Naive thymus-derived CD4-positive, alpha-beta T cell (primary cell): ENCODE data around the gene INTS1. TPM values are rescaled to one million over a fixed set of nuclear protein-coding genes. Genes with fewer than 3 reads are reported as not detected.

Experiments used
- ATAC-seq: fragments of 150-1000 bp; cut with Tn5 transposase; 2 replicates; pipeline ENCODE4 v1.10.0; 2021; ENCODE audit warnings: mild to moderate bottlenecking, moderate library complexity
- CTCF ChIA-PET: fragments of 350-600 bp; sonication (Branson Sonifier 250); formaldehyde crosslinking; loops from one replicate; lab custom pipeline; 2021; ENCODE audit warnings: antibody characterized with exemption; lab: Charles Lee
- POLR2A ChIA-PET: fragments of 350-600 bp; sonication (Branson Sonifier 250); formaldehyde crosslinking; loops from one replicate; lab custom pipeline; 2021; ENCODE audit warnings: antibody characterized with exemption, inconsistent platforms; lab: Charles Lee
- DNase-seq, 9 donors: peaks; one replicate each; pipeline versions ENCODE4 v3.0.0 to v3.0.0-alpha.2; 2020 to 2022; ENCODE audit warnings: mixed read lengths in 1 of 9
- H3K27ac ChIP-seq: one replicate; pipeline ENCODE4 v1.7.0; 2013; ENCODE audit warnings: mild to moderate bottlenecking, low read depth, low read length, moderate library complexity
- H3K27me3 ChIP-seq, 2 donors: one replicate each; pipeline ENCODE4 v1.7.0; 2013; ENCODE audit warnings: low read length in 2 of 2, mild to moderate bottlenecking in 2 of 2, moderate library complexity in 2 of 2; ENCODE audit not compliant: control insufficient read depth in 2 of 2, insufficient read depth in 2 of 2
- H3K36me3 ChIP-seq, 3 experiments: 1 replicate in 2 of 3; 2 replicates in 1 of 3; pipeline ENCODE4 v1.7.0; 2013; ENCODE audit warnings: low read length in 3 of 3, mild to moderate bottlenecking in 3 of 3, moderate library complexity in 1 of 3; ENCODE audit not compliant: insufficient read depth in 3 of 3, control insufficient read depth in 2 of 3
- H3K4me1 ChIP-seq, 2 donors: one replicate each; pipeline ENCODE4 v1.7.0; 2013; ENCODE audit warnings: low read length in 2 of 2, mild to moderate bottlenecking in 2 of 2, moderate library complexity in 1 of 2; ENCODE audit not compliant: control insufficient read depth in 2 of 2, insufficient read depth in 2 of 2
- H3K4me3 ChIP-seq: 2 replicates; pipeline ENCODE4 v1.7.0; 2013; ENCODE audit warnings: mild to moderate bottlenecking, low read length
- H3K9me3 ChIP-seq, 3 experiments: 1 replicate in 2 of 3; 2 replicates in 1 of 3; pipeline ENCODE4 v1.7.0; 2013; ENCODE audit warnings: low read length in 3 of 3; ENCODE audit not compliant: control insufficient read depth in 2 of 3
- H3K27ac Mint-ChIP-seq, 9 donors: one replicate each; pipeline ENCODE4 v1.8.0; 2020 to 2022; ENCODE audit warnings: mixed read lengths in 9 of 9, mild to moderate bottlenecking in 8 of 9, moderate library complexity in 5 of 9, inconsistent platforms in 2 of 9
- H3K27me3 Mint-ChIP-seq, 5 donors: one replicate each; pipeline ENCODE4 v1.8.0; 2021 to 2022; ENCODE audit warnings: mixed read lengths in 5 of 5, mild to moderate bottlenecking in 1 of 5
- H3K36me3 Mint-ChIP-seq, 5 donors: one replicate each; pipeline ENCODE4 v1.8.0; 2020 to 2022; ENCODE audit warnings: mixed read lengths in 5 of 5, mild to moderate bottlenecking in 3 of 5, inconsistent platforms in 1 of 5
- H3K4me1 Mint-ChIP-seq, 7 donors: one replicate each; pipeline ENCODE4 v1.8.0; 2020 to 2022; ENCODE audit warnings: mixed read lengths in 7 of 7, mild to moderate bottlenecking in 3 of 7, inconsistent platforms in 1 of 7
- H3K4me3 Mint-ChIP-seq, 10 donors: one replicate each; pipeline ENCODE4 v1.8.0; 2020 to 2022; ENCODE audit warnings: mild to moderate bottlenecking in 10 of 10, mixed read lengths in 10 of 10, moderate library complexity in 6 of 10, inconsistent platforms in 2 of 10
- H3K9me3 Mint-ChIP-seq, 11 donors: one replicate each; pipeline ENCODE4 v1.8.0; 2020 to 2022; ENCODE audit warnings: mixed read lengths in 11 of 11, mild to moderate bottlenecking in 4 of 11, inconsistent platforms in 1 of 11, moderate library complexity in 1 of 11
- intact Hi-C, 2 donors: fragments of 100-400 bp; cut with micrococcal nuclease; formaldehyde crosslinking; loops; one replicate each; pipeline ENCODE4 v1.15.1; 2023
- polyA plus RNA-seq, 2 donors: library from polyadenylated mRNA; unstranded; fragments of 300-500 nt; fragmentation: Illumina TruSeq; gene quantifications; one replicate each; pipeline ENCODE4 v1.2.3, GENCODE V29; 2021
- total RNA-seq, 6 experiments: library from RNA in 5 of 6; stranded (reverse) in 5 of 6; gene quantifications; 1 replicate in 5 of 6; 2 replicates in 1 of 6; pipeline ENCODE4 v1.2.3 and lab custom pipeline; 2021 to 2026

The INTS1 gene
- total and polyA plus RNA-seq, 7 experiments from 2014 or later, result 15.1 to 157 (median 103) TPM

DNA sequence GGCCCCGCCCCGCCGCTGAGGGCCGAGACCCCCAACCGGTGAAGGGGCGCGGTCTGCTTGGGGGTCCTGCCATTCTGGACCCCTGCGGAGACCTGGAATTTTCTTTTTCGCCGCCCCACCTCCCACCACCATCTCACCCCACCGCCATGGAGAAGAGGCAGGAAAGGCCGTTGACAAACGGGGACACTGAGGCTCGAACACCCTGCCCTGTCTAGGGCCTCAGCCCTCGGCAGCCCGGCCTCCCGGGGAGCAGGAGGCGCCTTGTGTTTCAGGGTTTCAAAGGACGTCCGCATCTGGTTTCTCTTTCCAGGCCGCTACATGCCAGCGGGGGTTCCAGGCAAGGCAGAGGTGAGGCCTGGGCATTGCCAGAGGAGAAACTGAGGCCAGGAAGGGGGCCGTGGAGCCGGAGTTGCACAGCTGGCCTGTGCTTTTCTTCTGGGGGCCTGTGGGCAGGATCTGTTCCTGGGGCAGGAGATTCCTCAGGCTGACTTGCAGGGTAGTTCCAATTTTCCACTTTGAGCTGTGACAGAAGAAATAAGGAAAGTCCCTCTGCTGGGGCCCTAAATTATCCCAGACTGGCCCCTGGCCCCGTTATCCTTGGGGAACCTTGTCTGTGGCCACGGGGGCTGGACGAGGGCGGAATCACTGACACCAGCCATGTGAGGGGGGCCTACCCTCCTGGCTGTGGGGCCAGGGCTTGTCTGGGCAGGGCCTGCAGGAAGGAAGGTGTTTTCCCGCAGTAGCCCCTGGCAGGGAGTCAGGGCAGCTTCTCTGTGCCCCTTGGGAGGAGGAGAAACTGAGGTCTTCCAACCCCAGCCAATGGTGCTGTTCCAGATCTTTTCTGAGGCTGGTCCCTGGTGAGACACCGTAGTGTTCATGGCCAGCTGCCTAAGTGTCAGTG, 44.0 kb downstream of the INTS1 start:
- H3K27me3 ChIP-seq, result no peaks in the 10 kb centered on the region
- H3K27me3 Mint-ChIP-seq, result peaks cover 0 to 5% (median 0%) of the 10 kb centered on the region in 5 donors
- H3K4me1 ChIP-seq, result peaks cover 8 to 14% of the 10 kb centered on the region in 2 donors
- POLR2A ChIA-PET, result interaction anchor here (0.9 kb wide), 1 partner anchor 12 kb away, joined by 7 read pairs; no protein-coding TSS in a partner anchor
- no peaks in the 10 kb centered on the region for H3K36me3 Mint-ChIP-seq
- H3K27ac ChIP-seq, result peak overlapping the region; percentile 55
- DNase-seq (no peak), ATAC-seq (no peak)
- H3K4me3 ChIP-seq, result peak overlapping the region; percentile 50
- H3K36me3 ChIP-seq, result no peaks in the 10 kb centered on the region
- H3K9me3 Mint-ChIP-seq, result no peaks in the 10 kb centered on the region
- peak overlapping the region in 6 of 9 donors; percentile 41 to 80 (median 67) for H3K27ac Mint-ChIP-seq
- no peaks in the 10 kb centered on the region for H3K9me3 ChIP-seq
- CTCF ChIA-PET, result no interaction called here
- H3K4me1 Mint-ChIP-seq, result peaks cover 7 to 25% (median 18%) of the 10 kb centered on the region in 7 donors
- intact Hi-C loops, result loop anchor here (1.0 to 2.0 kb wide), 13 partner anchors 14 to 1095 kb away; partner anchors contain the start of genes BRAT1 (in 1 of the 2), COX19 (in 1 of the 2), EIF3B (in 1 of the 2) and INTS1 (in 1 of the 2)
- H3K4me3 Mint-ChIP-seq, result peak overlapping the region; percentile 49 to 78 (median 74)

DNA sequence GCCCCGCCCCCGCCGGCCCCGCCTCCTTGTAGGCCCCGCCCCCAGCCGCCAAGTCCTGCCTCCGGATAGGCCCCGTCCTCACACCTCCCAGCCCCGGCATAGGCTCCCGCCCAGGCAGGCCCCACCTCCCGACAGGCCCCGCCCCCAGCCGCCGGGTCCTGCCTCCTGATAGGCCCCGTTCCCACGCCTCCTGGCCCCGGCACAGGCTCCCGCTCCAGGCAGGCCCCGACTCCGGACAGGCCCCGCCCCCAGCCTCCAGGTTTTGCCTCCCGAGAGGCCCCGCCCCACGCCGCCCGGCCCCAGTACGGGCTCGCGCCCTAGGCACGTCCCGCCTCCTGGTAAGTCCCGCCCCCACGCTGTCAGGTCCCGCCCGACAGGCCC, 44.7 kb downstream of the INTS1 start:
- H3K27me3 ChIP-seq, result no peaks in the 10 kb centered on the region
- H3K4me1 ChIP-seq, result peaks cover 8 to 14% of the 10 kb centered on the region in 2 donors
- ChIA-PET POLR2A (no interaction called here), CTCF (no interaction called here)
- Mint-ChIP-seq H3K4me3 (peak overlapping the region in 8 of 10 donors; percentile 58 to 75 (median 70)), H3K27me3 (peaks cover 0 to 5% (median 0%) of the 10 kb centered on the region in 5 donors), H3K9me3 (no peaks in the 10 kb centered on the region), H3K4me1 (peaks cover 7 to 25% (median 18%) of the 10 kb centered on the region in 7 donors), H3K27ac (peak overlapping the region in 1 of 9 donors; percentile 76), H3K36me3 (no peaks in the 10 kb centered on the region)
- peak overlapping the region; percentile 58 for H3K27ac ChIP-seq
- no peaks in the 10 kb centered on the region for H3K36me3 ChIP-seq
- peak; percentile 97 for ATAC-seq
- DNase-seq, result peak; percentile 98 to 99 (median 99)
- H3K9me3 ChIP-seq, result no peaks in the 10 kb centered on the region
- intact Hi-C loops, result loop anchor here (1.0 to 2.0 kb wide), 13 partner anchors 15 to 1096 kb away; partner anchors contain the start of genes BRAT1 (in 1 of the 2), COX19 (in 1 of the 2), EIF3B (in 1 of the 2) and INTS1 (in 1 of the 2)
- H3K4me3 ChIP-seq, result peak overlapping the region; percentile 73

DNA sequence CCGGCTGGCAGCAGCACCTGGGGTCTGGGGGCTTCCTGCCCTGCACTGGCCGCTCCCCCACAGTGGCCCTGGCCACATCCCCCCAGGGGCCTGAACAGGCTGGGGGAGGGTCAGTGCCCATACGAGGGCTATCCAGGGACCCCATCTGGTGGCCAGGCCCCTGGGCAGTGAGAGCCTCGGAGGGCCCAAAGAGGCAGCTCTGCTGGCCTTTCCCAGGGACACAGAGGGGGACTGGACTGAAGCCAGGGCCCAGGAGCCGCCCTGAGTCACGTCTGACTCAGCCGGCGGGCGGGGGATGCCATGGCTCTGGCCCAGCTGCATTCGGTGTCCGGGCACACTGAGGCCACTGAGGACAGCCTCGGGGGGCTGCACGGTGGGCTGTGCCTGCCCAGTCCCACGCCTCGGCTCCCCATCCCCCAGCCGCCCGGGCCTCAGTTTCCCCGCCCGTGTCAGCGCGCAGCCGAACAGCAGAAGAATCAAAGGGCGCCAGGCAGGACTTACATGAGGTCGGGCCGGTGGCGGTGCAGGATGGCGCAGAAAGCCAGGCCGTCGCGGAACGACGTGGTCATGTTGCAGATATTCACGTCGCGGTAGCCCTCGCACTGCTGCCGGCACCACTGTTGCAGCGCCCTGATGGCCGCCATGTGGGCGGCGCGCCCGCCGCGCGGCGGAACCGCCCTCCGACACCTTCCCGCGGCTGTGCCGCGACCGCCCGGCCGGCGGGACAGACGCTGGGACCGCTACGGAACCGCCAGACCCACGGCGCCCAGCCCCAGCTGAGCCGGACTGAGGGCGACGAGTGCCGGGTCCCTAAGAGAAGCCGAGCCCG, 45.3 kb downstream of the INTS1 start, which contains the start of gene MICALL2:
MICALL2 (minus strand) TSS at position 788 of the 829 bp plus-strand sequence; CDS start at position 644, 144 bp downstream.
- Mint-ChIP-seq H3K27ac (peak within 1 kb of the TSS in 7 of 9 donors; percentile 41 to 80 (median 65)), H3K36me3 (no peaks in the 10 kb centered on the region), H3K4me1 (peaks cover 7 to 25% (median 18%) of the 10 kb centered on the region in 7 donors), H3K27me3 (peaks cover 0 to 5% (median 0%) of the 10 kb centered on the region in 5 donors), H3K4me3 (peak within 1 kb of the TSS; percentile 58 to 78 (median 74)), H3K9me3 (no peaks in the 10 kb centered on the region)
- ChIA-PET CTCF (no interaction called here), POLR2A (interaction anchor here (0.7 kb wide), 1 partner anchor 278 kb away, joined by 3 read pairs; no protein-coding TSS in a partner anchor)
- ATAC-seq (peak; percentile 16), DNase-seq (peak in 2 of 9 donors; percentile 25 to 39)
- Histone ChIP-seq H3K9me3 (no peaks in the 10 kb centered on the region), H3K36me3 (no peaks in the 10 kb centered on the region), H3K4me3 (peak within 1 kb of the TSS; percentile 73), H3K27ac (peak within 1 kb of the TSS; percentile 58), H3K4me1 (peaks cover 8 to 14% of the 10 kb centered on the region in 2 donors), H3K27me3 (no peaks in the 10 kb centered on the region)
- intact Hi-C loops, result loop anchor here (1.0 to 2.0 kb wide), 13 partner anchors 15 to 1096 kb away; partner anchors contain the start of genes BRAT1 (in 1 of the 2), COX19 (in 1 of the 2), EIF3B (in 1 of the 2) and INTS1 (in 1 of the 2)

DNA sequence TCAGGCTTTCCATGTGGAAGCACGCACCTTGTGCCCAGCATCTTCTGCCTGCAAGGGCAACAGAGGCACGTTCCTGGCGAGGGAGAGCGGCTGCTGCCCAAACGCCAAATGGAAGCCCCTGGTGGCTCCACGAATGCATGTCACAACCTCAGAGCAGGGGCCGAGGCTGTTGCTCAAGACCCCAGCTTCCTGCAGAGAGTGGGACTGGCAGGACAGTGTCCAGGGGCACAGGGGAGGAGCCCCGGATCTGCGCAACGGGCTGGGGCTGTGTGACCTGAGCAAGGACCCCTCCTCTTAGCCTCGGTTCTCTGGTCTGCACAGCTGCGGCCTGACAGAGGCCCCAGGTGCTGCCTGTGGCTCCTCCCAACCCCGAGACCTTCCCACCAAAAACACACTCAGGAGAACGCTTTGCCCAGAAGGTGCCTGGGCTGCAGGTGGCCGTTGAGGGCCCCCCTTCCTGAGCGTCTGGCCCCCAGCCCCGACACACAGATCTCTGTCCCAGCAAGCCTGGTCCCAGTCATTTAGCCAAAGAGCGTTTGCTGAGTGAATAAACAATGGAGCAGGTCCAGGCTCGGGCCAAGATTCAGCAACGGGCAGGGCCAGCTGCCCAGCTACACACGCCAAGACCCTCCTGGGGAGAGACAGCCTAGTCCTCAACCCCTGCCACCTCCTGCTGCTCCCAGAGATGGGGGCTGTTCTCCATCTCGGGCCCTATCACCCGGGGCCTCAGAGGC, 46.1 kb downstream of the INTS1 start:
- no peak for ATAC-seq
- Mint-ChIP-seq H3K9me3 (no peaks in the 10 kb centered on the region), H3K27ac (peak overlapping the region in 2 of 9 donors; percentile 25 to 50), H3K36me3 (no peaks in the 10 kb centered on the region), H3K27me3 (peaks cover 0 to 5% (median 0%) of the 10 kb centered on the region in 5 donors), H3K4me1 (peaks cover 7 to 25% (median 18%) of the 10 kb centered on the region in 7 donors), H3K4me3 (peak overlapping the region; percentile 36 to 77 (median 63))
- CTCF ChIA-PET, result no interaction called here
- no peak for DNase-seq
- intact Hi-C loops, result loop anchor here in 1 of 2 donors (2.0 kb wide), 1 partner anchor 857 kb away; the partner anchor contains the start of gene SNX8
- no peaks in the 10 kb centered on the region for H3K9me3 ChIP-seq
- H3K27me3 ChIP-seq, result no peaks in the 10 kb centered on the region
- peak overlapping the region; percentile 58 for H3K27ac ChIP-seq
- peaks cover 8 to 14% of the 10 kb centered on the region in 2 donors for H3K4me1 ChIP-seq
- no peaks in the 10 kb centered on the region for H3K36me3 ChIP-seq
- POLR2A ChIA-PET, result interaction anchor here (0.7 kb wide), 1 partner anchor 279 kb away, joined by 3 read pairs; no protein-coding TSS in a partner anchor
- H3K4me3 ChIP-seq, result peak overlapping the region; percentile 73

DNA sequence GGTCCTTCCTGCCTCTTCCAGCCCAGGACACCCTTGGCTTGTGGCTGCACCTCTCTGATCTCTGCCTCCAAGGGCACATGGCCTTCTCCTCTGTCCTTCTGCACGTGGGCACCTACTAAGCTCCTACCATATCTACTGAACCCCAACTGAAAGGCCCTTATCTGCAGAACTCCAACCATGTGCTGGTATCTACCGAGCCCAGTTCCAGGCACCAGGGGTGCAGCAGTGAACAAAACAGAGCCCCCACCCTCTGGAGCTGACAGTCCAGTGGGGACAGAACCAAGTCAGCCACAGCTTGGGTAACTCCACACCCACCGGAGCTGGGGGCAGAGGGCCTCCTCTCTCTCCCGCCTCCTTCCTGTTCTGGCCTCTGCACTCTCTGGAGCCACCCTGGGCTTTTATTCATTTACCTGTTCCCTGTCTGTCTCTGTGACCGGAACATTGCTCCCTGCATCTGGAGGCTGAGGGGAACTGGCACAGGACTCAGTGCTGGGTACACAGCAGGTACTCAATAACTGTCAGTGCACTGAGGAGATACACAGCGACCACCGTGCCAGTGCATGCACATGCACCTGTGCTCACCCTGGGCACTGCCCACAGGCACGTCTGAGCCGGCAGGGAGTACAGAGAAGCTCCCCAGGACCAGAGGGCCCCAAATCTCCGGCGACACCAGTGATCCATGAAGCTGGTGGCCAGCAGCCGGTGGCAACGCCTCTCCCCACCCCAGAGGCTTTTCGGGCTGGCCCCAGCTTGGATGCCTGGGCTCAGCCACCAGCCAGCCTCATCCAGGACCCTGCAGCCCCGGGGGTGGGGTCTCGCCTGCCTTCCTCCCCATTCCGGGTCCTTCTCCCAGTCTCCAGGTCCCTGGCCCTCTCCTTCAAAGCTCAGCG, 46.9 kb downstream of the INTS1 start:
- Histone ChIP-seq H3K4me1 (peaks cover 8 to 14% of the 10 kb centered on the region in 2 donors), H3K27ac (no peak overlapping the region), H3K27me3 (no peaks in the 10 kb centered on the region), H3K36me3 (no peaks in the 10 kb centered on the region), H3K9me3 (no peaks in the 10 kb centered on the region), H3K4me3 (no peak overlapping the region)
- no peak for DNase-seq
- no peak for ATAC-seq
- Mint-ChIP-seq H3K4me3 (peak overlapping the region in 4 of 10 donors; percentile 41 to 73 (median 66)), H3K36me3 (no peaks in the 10 kb centered on the region), H3K27me3 (peaks cover 0 to 5% (median 0%) of the 10 kb centered on the region in 5 donors), H3K9me3 (no peaks in the 10 kb centered on the region), H3K27ac (peak overlapping the region in 3 of 9 donors; percentile 43 to 51 (median 50)), H3K4me1 (peaks cover 7 to 25% (median 17%) of the 10 kb centered on the region in 7 donors)
- CTCF ChIA-PET, result interaction anchor here (1.1 kb wide), 1 partner anchor 17 kb away, joined by 3 read pairs; no protein-coding TSS in a partner anchor
- intact Hi-C loops, result no loop called here
- POLR2A ChIA-PET, result interaction anchor here (0.6 kb wide), 1 partner anchor 71 kb away, joined by 3 read pairs; no protein-coding TSS in a partner anchor
